Fibroblast of villous mesenchyme (primary cell): Measurements from ENCODE around the gene C2CD3. TPM values are rescaled to one million over a fixed set of nuclear protein-coding genes. Genes with fewer than 3 reads are reported as not detected.
"Not testable (repeated sequence)": the region's sequence is repeated elsewhere in the genome, so short reads cannot be mapped to it uniquely, and the experiment has no call there.

ENCODE experiments used
- DNase-seq: peaks from one replicate; pipeline ENCODE4 v3.0.0-alpha.2; 2010; ENCODE audit warnings: low read depth
- H3K4me3 ChIP-seq: 2 replicates; pipeline ENCODE4 v1.5.1; 2011; ENCODE audit warnings: low read depth, mild to moderate bottlenecking, low read length
- total RNA-seq: library from RNA; depleted of rRNA; stranded (reverse); fragments of >200 nt; gene quantifications from 2 replicates; pipeline ENCODE4 v1.2.3, GENCODE V29; 2012
- TF ChIP-seq, protein P1 (sequence below): IDR thresholded peaks from 2 replicates; pipeline ENCODE4 v1.5.1; 2012; ENCODE audit warnings: low read depth, mild to moderate bottlenecking, low read length; ENCODE audit not compliant: insufficient read depth

Gene C2CD3
- total RNA-seq, 1 donor, result 54.4 TPM

DNA sequence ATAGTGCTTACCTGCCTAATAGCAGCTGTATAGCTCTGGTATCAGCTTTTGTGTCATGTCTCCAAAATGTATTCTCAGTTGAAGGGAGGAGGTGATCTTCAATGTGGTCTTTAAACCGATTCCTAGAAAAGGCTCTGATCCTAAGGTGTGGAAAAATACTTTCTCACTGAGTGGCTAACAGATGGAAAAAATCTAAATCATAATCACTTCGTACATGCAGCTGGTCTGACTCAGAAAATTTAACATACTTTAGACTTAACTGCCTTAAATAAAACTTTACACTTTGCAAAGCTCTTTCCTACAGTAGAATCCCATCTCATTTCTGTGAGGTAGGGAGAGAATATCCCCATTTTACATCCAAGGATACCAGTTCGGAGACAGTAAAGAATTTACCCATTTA, 38.0 kb downstream of the C2CD3 start:
- TF ChIP-seq, protein P1, sequence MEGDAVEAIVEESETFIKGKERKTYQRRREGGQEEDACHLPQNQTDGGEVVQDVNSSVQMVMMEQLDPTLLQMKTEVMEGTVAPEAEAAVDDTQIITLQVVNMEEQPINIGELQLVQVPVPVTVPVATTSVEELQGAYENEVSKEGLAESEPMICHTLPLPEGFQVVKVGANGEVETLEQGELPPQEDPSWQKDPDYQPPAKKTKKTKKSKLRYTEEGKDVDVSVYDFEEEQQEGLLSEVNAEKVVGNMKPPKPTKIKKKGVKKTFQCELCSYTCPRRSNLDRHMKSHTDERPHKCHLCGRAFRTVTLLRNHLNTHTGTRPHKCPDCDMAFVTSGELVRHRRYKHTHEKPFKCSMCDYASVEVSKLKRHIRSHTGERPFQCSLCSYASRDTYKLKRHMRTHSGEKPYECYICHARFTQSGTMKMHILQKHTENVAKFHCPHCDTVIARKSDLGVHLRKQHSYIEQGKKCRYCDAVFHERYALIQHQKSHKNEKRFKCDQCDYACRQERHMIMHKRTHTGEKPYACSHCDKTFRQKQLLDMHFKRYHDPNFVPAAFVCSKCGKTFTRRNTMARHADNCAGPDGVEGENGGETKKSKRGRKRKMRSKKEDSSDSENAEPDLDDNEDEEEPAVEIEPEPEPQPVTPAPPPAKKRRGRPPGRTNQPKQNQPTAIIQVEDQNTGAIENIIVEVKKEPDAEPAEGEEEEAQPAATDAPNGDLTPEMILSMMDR, result no peak
- H3K4me3 ChIP-seq, result no peak overlapping the region
- no peak for DNase-seq

DNA sequence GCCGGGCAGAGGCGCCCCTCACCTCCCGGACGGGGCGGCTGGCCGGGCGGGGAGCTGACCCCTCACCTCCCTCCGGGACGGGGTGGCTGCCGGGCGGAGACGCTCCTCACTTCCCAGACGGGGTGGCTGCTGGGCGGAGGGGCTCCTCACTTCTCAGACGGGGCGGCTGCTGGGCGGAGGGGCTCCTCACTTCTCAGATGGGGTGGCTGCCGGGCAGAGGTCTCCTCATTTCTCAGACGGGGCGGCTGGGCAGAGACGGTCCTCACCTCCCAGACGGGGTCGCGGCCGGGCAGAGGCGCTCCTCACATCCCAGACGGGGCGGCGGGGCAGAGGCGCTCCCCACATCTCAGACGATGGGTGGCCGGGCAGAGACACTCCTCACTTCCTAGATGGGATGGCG, 41.7 kb downstream of the C2CD3 start:
- not testable (repeated sequence) for DNase-seq, H3K4me3 ChIP-seq

DNA sequence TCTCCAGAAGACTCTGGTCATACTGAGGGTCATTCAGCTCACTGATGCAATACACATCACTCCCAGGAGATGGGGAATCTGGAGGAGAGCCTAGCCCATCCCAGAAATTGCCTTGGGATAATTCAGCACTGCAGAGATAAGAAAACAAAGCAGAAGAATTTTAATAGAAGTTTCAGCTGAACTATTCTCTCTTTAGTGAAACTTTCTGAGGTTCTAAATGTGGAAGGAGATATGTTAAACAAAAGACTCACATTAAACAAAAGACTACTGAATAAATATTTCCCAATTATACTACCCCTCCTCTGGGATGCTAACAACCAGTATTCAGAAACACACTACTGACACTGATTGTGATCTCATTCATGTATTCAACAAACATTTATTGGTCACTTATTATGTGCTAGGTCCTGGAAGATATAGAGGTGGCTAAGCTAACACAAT, 47.8 kb downstream of the C2CD3 start:
- no peak overlapping the region for H3K4me3 ChIP-seq
- TF ChIP-seq, protein P1, result no peak
- no peak for DNase-seq

DNA sequence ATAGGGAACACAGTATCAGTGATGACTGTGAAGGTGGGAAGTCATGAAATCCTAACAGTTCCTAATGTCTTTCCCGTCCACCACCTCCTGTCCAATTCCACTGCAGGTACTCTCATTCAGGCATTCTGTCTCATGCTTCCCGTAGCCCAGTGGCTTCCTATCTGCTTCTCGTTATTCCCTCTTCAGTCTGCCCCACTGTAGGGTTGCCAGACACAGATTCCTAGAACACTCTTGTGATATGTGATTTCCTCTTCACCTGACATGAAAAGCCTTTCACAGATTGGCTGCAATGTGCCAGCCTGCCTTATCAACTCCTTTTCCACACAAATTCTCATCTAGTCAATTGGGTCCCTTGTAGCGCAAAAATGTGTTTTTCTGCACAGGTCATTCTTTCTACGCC, 49.0 kb downstream of the C2CD3 start:
- H3K4me3 ChIP-seq, result no peak overlapping the region
- TF ChIP-seq, protein P1, result no peak
- no peak for DNase-seq

DNA sequence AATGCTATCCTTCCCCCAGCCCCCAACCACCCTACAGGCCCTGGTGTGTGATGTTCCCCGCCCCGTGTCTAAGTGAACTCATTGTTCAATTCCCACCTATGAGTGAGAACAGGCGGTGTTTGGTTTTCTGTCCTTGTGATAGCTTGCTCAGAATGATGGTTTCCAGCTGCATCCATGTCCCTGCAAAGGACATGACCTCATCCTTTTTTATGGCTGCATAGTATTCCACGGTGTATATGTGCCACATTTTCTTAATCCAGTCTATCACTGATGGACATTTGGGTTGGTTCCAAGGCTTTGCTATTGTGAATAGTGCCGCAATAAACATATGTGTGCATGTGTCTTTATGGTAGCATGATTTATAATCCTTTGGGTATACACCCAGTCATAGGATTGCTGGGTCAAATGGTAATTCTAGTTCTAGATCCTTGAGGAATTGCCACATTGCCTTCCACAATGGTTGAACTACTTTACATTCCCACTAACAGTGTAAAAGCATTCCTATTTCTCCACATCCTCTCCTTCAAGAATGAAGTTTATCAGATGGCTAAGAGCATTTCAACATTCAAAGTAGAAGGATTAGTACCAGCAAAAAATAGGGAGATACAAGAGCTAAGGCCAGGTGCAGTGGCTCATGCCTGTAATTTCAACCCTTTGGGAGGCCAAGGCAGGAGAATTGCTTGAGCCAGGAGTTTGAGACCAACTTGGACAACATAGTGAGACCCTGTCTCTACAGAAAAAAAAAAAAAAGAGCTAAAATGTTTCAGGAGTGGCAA, 50.4 kb downstream of the C2CD3 start:
- peak; percentile 53 for DNase-seq

DNA sequence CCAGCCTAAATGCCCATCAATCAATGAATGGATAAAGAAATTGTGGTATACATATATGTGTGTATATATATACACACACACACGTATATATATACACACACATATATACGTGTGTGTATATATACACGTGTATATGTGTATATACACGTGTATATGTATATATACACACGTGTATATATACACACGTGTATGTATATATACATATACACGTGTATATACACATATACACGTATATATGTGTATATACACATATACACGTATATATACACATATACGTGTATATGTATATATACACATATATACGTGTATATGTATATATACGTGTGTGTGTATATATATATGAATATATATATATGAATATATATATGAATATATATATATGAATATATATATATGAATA, 54.1 kb downstream of the C2CD3 start:
- TF ChIP-seq, protein P1, result no peak
- DNase-seq, result no peak
- H3K4me3 ChIP-seq, result no peak overlapping the region

More for the DNA sequence above, 50.4 kb downstream of the C2CD3 start:
- H3K4me3 ChIP-seq, result not testable (repeated sequence)

DNA sequence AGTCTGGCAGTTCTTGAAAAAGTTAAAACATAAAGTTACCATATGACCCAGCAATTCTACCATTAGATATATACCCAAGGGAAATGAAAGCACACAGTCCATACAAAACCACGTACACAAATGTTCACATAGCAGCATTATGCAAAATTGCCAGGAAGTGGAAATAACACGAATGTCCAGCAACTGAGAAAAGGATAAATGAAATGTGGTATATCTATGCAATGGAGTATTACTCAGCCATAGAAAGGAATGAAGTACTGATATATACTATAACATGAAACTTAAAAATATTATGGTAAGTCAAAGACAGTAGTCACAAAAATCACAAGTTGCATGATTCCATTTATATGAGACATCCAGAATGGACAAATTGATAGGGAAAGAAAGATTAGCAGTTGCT, 57.9 kb downstream of the C2CD3 start:
- no peak for DNase-seq
- TF ChIP-seq, protein P1, result no peak

DNA sequence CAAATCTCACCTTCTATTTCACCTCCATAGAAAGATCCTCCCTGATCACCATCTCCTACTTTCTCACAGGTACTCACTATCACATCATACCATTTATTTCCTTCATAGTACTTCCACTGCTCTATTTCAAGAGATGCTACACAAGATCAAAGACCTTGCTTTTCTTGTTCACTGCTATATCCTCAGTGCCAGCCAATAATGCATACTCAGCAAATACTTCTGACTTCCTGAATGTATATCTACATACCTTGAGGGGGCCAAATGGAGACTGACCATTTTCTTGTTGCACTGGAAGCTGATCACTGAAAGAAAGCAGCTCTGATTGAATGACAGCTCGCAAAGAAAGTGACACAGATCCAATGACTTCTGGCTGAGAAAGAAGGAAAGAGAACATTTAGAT, 64.7 kb downstream of the C2CD3 start:
- DNase-seq, result no peak
- H3K4me3 ChIP-seq, result no peak overlapping the region
- TF ChIP-seq, protein P1, result no peak

More for the DNA sequence above, 57.9 kb downstream of the C2CD3 start:
- H3K4me3 ChIP-seq, result no peak overlapping the region
